Heart left ventricle (tissue), 13 donors: Measurements from ENCODE around the gene FBXL17.

Experiments
- POLR2A ChIP-seq, 2 donors: fragments of 450-650 bp; IDR thresholded peaks; one replicate each; pipeline ENCODE4 v1.6.1; 2017; ENCODE audit warnings: antibody characterized with exemption in 2 of 2, mild to moderate bottlenecking in 2 of 2, moderate library complexity in 2 of 2
- TF ChIP-seq, protein P1 (sequence below), 12 donors: fragments of 200-600 bp; sonication (generic) in 4 of 12; IDR thresholded peaks; one replicate each; pipeline versions ENCODE4 v1.5.0 to v1.8.0; 2018 to 2022; ENCODE audit warnings: antibody characterized with exemption in 12 of 12, mild to moderate bottlenecking in 5 of 12
- donor health status: ischemic (EF 13 %, LVEDD 7.1; RV severe dilation, severe dysfunction).
- donor health status: DM: no; HTN: yes; CAD: no.
- donor health status: DM: no; HTN: no; CAD: no.
- donor health status: ischemic (EF 25% LVEDD 6.9; RV normal size, moderate dysfunction).
- donor health status: ischemic (EF 25% LVEDD 5.7; RV mildly dilated, moderate dysfunction).
- donor health status: ischemic (EF 35%, LVEDD 5.7; RV mildly dilated, moderate dysfunction).
- donor health status: nonischemic (EF 11% LVEDD 7.7; RV severe dilation, severe dysfunction).
- donor health status: DM: yes; HTN: yes; CAD: no.
- donor health status: PGD.
- donor health status: ischemic (EF 29% LVEDD 5.4; RV normal size, mild dysfunction).
- donor health status: nonischemic (EF 23%, LVEDD 6.1; RV moderate dilation, normal function).

DNA sequence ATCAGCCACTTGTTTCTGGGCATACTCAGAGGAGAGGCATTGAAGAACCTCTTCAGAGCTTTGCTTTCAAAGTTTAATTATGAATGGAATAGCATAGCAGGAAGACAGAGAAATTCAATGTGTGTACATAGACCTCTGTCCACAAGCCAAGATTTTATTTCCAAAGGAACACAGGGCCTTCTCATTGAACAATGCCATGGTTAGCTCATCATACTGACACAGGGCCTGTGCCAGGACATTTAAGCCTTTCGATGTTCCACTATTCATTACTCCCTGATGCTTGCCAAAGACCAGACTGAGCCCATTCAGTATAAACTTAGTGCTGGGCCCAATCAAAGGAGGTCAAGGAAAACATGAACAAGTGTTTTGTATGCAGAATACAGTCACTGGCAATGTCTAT is 280.8 kb downstream of the FBXL17 start:
- TF ChIP-seq, protein P1, sequence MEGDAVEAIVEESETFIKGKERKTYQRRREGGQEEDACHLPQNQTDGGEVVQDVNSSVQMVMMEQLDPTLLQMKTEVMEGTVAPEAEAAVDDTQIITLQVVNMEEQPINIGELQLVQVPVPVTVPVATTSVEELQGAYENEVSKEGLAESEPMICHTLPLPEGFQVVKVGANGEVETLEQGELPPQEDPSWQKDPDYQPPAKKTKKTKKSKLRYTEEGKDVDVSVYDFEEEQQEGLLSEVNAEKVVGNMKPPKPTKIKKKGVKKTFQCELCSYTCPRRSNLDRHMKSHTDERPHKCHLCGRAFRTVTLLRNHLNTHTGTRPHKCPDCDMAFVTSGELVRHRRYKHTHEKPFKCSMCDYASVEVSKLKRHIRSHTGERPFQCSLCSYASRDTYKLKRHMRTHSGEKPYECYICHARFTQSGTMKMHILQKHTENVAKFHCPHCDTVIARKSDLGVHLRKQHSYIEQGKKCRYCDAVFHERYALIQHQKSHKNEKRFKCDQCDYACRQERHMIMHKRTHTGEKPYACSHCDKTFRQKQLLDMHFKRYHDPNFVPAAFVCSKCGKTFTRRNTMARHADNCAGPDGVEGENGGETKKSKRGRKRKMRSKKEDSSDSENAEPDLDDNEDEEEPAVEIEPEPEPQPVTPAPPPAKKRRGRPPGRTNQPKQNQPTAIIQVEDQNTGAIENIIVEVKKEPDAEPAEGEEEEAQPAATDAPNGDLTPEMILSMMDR (IDR thresholded peaks at IDR 0.05), result no peak
- no peak for TF ChIP-seq POLR2A (IDR thresholded peaks at IDR 0.05)
